ENCODE data around the gene RPS16. TPM values are rescaled to one million over a fixed set of nuclear protein-coding genes. Genes with fewer than 3 reads are reported as not detected.

The RPS16 gene
- total RNA-seq, 4 donors from 2014 or later, result 1,048 to 1,762 (median 1,462) TPM

DNA sequence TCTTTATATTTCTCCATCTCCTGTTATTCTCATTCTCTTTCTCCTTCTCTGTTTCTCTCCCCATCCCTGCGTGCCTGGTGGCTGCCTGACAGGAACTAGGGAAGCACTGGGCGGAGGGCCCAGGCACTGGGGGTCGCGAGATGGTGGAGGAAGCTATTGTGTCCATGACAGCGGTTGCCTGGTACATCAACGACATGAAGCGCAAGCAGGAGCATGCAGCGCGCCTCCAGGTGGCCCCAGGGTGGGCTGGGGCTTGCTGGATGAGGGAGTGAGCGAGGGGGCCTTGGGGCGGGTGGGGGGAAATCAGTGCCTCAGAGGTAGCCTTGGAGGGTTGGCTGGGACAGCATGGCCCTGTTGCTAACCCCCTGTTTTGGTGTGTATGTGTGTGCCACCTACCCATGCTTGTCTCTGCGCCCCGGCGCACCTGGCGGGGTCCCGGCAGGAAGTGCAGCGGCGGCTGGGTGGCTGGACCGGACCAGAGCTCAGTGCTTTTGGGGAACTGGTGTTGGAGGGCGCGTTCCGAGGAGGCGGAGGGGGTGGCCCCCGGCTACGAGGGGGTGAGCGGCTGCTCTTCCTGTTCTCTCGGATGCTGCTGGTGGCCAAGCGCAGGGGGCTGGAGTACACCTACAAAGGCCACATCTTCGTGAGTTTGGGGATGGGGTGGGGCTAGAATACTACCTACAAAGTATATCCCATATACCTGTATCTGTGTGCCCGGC is 18.1 kb downstream of the RPS16 start:
- TF ChIP-seq EP300 (IDR thresholded peaks at IDR 0.05) (no peak), POLR2A (IDR thresholded peaks at IDR 0.05) (no peak)
- TF ChIP-seq, protein P1, sequence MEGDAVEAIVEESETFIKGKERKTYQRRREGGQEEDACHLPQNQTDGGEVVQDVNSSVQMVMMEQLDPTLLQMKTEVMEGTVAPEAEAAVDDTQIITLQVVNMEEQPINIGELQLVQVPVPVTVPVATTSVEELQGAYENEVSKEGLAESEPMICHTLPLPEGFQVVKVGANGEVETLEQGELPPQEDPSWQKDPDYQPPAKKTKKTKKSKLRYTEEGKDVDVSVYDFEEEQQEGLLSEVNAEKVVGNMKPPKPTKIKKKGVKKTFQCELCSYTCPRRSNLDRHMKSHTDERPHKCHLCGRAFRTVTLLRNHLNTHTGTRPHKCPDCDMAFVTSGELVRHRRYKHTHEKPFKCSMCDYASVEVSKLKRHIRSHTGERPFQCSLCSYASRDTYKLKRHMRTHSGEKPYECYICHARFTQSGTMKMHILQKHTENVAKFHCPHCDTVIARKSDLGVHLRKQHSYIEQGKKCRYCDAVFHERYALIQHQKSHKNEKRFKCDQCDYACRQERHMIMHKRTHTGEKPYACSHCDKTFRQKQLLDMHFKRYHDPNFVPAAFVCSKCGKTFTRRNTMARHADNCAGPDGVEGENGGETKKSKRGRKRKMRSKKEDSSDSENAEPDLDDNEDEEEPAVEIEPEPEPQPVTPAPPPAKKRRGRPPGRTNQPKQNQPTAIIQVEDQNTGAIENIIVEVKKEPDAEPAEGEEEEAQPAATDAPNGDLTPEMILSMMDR (IDR thresholded peaks at IDR 0.05), result no peak
- peaks cover 0 to 43% (median 19%) of the 10 kb centered on the region in 4 donors for H3K4me1 ChIP-seq
- no peaks in the 10 kb centered on the region for H3K27me3 ChIP-seq
- DNase-seq (ENCODE audit: low spot score in 2 of 2), result no peak
- peaks cover 0 to 69% (median 0%) of the 10 kb centered on the region in 3 donors for H3K36me3 ChIP-seq
- no peak overlapping the region for H3K4me3 ChIP-seq
- WGBS, 2 donors, result 86 to 92% methylated on average over 22 to 29 of the region's 30 CpGs
- peak overlapping the region in 2 of 4 donors; percentile 94 to 95 for H3K27ac ChIP-seq
- H3K9me3 ChIP-seq, result no peaks in the 10 kb centered on the region

DNA sequence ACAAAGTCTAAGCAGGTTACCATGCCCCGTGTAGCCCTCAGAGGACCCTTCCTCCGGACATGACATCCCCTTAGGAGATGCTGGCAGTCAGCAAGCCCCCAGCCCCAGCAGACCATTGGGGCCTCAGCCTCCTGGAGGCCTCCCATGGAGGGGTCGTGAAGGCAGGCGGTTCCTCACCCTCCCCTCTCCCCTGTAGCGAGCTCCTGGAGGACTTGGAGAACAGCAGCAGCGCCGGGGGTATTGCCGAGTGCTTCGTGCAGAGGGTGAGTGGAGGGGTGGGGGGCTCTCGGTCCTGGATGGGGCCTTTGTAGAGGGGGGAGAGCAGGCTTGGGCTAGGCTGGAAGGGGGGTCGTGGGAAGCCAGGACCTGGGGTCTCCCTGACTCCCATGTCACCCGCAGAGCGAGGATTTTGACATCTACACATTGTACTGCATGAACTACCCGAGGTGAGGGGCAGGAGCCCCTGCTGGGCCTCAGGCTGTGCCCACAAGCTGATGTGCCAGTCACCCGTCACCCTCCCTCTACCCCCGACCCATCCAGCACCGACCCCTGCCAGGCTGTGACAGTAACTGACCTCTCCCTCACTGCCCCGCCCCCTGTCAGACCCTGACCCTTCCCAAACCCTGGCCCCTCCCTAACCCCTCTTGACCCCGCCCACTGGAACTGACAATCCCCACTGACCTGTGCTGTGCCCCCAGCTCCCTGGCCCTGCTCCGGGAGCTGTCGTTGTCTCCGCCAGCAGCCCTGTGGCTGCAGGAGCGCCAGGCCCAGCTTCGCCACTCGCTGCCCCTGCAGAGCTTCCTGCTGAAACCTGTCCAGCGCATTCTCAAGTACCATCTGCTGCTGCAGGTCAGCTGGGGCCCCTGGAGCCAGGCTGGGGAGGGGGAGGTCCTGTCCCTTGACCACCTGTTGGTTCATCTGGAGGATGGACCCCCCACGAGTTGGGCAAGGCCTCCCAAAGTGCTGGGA is 19.3 kb downstream of the RPS16 start:
- 71 to 72% methylated on average over 18 to 23 of the region's 27 CpGs for WGBS, 2 donors
- peaks cover 0 to 47% (median 22%) of the 10 kb centered on the region in 4 donors for H3K4me1 ChIP-seq
- peak overlapping the region in 3 of 4 donors; percentile 94 to 99 (median 95) for H3K27ac ChIP-seq
- H3K4me3 ChIP-seq, result peak overlapping the region in 1 of 4 donors; percentile 66
- H3K27me3 ChIP-seq, result no peaks in the 10 kb centered on the region
- no peak for TF ChIP-seq EP300 (IDR thresholded peaks at IDR 0.05)
- TF ChIP-seq, protein P1 (IDR thresholded peaks at IDR 0.05), result no peak
- no peak for TF ChIP-seq POLR2A (IDR thresholded peaks at IDR 0.05)
- no peak for DNase-seq (ENCODE audit: low spot score in 2 of 2)
- no peaks in the 10 kb centered on the region for H3K9me3 ChIP-seq
- H3K36me3 ChIP-seq, result peaks cover 0 to 58% (median 0%) of the 10 kb centered on the region in 3 donors

DNA sequence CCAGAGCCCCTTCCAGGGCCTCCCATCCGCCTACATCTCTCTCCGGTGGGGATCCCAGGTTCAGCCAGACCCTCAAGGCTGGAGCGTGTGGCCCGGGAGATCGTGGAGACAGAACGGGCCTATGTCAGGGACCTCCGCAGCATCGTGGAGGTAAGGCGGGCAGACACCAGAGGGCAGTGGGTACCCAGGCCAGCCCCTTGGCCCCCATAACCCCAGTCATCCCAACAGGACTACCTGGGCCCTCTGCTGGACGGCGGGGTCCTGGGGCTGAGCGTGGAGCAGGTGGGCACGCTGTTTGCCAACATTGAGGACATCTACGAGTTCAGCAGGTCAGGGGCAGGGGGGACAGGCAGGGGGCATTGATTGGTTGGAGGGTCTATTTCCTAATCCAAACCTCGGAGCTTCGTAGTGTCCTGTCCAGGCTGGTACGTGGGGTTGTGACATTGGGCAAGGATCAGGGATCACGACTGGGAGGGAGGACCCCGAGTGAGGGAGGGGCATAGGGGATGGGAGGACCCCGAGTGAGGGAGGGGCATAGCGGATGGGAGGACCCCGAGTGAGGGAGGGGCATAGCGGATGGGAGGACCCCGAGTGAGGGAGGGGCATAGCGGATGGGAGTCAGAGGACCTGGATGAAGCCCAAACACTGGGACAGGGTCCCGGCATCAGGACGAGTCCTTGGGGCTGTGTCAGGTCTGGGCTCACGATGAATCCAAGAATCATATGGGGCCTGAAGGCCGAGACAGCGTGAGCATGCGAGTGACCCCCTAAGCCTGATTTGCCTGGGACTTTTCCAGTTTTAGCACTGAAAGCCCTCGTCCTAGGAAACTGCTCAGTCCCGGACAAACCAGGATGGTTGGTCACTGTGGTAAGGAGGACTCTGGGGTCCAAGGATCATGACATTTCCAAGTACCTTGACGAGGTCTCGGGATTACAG is 20.4 kb downstream of the RPS16 start:
- no peak for DNase-seq (ENCODE audit: low spot score in 2 of 2)
- Histone ChIP-seq H3K27me3 (no peaks in the 10 kb centered on the region), H3K27ac (peak overlapping the region; percentile 94 to 99 (median 96)), H3K36me3 (peaks cover 0 to 47% (median 0%) of the 10 kb centered on the region in 3 donors), H3K9me3 (no peaks in the 10 kb centered on the region), H3K4me1 (peaks cover 6 to 58% (median 33%) of the 10 kb centered on the region in 4 donors), H3K4me3 (peak overlapping the region; percentile 66 to 87 (median 74))
- 45% methylated on average over 34 of the region's 35 CpGs for WGBS, 2 donors
- no peak for TF ChIP-seq EP300 (IDR thresholded peaks at IDR 0.05)
- TF ChIP-seq, protein P1 (IDR thresholded peaks at IDR 0.05), result peak in 1 of 5 experiments; percentile 12

DNA sequence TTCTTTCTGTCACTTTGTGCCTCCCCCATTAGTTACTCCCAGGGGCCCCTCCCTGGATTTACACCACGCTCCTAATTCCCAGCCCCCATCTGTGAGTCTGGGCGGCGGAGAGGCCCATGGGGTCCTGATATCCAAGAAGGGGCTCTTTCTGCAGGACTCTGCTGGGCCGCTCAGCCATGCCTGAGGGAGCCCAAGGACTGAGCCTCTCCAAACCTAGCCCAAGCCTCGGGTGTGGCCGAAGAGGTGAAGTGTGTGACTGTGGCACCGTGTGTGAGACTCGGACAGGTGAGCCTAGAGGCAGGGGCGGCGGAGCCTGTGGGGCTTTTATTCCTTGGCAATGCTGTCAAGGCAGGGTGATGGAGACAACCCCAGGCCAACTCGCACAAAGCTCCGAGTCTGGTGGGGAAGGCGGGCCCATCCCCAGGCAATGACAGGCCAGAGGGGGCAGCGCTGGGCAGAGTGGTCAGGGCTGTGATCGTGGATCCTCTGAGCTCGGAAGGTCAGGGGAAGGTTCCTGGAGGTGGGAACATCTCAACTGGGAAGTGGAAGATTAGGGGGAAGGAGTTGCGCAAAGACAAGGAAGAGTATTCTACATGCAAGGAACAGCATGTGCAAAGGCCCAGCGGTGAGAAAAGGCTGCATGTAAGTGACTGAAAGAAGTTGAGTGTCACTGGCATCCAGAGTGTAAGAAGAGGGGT is 21.7 kb downstream of the RPS16 start:
- TF ChIP-seq EP300 (IDR thresholded peaks at IDR 0.05), result peak in 1 of 2 donors; percentile 10
- TF ChIP-seq, protein P1 (IDR thresholded peaks at IDR 0.05), result no peak
- Histone ChIP-seq H3K9me3 (no peaks in the 10 kb centered on the region), H3K27me3 (no peaks in the 10 kb centered on the region), H3K4me3 (peak overlapping the region; percentile 66 to 87 (median 74)), H3K27ac (peak overlapping the region; percentile 94 to 99 (median 96)), H3K36me3 (peaks cover 0 to 34% (median 0%) of the 10 kb centered on the region in 3 donors), H3K4me1 (peaks cover 6 to 58% (median 34%) of the 10 kb centered on the region in 4 donors)
- no peak for DNase-seq (ENCODE audit: low spot score in 2 of 2)
- 19 to 25% methylated on average over 16 to 18 of the region's 18 CpGs for WGBS, 2 donors
